GM12878 (cell line): ENCODE results near the gene CLCN7. TPM values are rescaled to one million over a fixed set of nuclear protein-coding genes. Genes with fewer than 3 reads are reported as not detected.

ENCODE experiments used
- ATAC-seq: fragments of 200-7000 bp; cut with Tn5 transposase; 3 replicates; pipeline ENCODE4 v1.9.1; 2020; ENCODE audit warnings: mild to moderate bottlenecking, moderate library complexity
- BruUV-seq: library from RNA; stranded (reverse); fragments of 400-500 nt; replicated peaks from 2 replicates; lab custom pipeline; 2021; lab: Mats Ljungman, UMichigan
- CTCF ChIA-PET: fragments of 300-600 bp; sonication (Branson Sonifier 250); formaldehyde crosslinking; extraction: SDS; loops from one replicate; lab custom pipeline; 2021; ENCODE audit warnings: inconsistent platforms; lab: Yijun Ruan, JAX
- POLR2A ChIA-PET: fragments of 350-600 bp; formaldehyde crosslinking; extraction: SDS; loops from one replicate; lab custom pipeline; 2021; ENCODE audit warnings: inconsistent platforms; lab: Charles Lee
- RAD21 ChIA-PET: fragments of 300-600 bp; sonication (Branson Sonifier 250); formaldehyde crosslinking; loops from one replicate; lab custom pipeline; 2023; ENCODE audit warnings: antibody characterized with exemption; ENCODE audit not compliant: unreplicated experiment; lab: Charles Lee
- SMC1A ChIA-PET: fragments of 300-600 bp; sonication (Branson Sonifier 250); formaldehyde crosslinking; loops from one replicate; lab custom pipeline; 2023; ENCODE audit not compliant: unreplicated experiment, uncharacterized antibody; lab: Charles Lee
- DNase-seq: peaks from one replicate; pipeline ENCODE4 v3.0.0-alpha.2; 2011; ENCODE audit warnings: low read depth, low spot score
- FAIRE-seq: peaks from 3 replicates; lab custom pipeline; 2011; peaks lifted over from hg19 to GRCh38; lab: Jason Lieb, UNC
- H2AFZ ChIP-seq: 2 replicates; pipeline ENCODE4 v1.6.0; 2011; ENCODE audit warnings: low read depth, low read length, control low read depth; ENCODE audit not compliant: control insufficient read depth
- H3K27ac ChIP-seq: 2 replicates; pipeline ENCODE4 v1.5.1; 2011; ENCODE audit warnings: control low read depth; ENCODE audit not compliant: control insufficient read depth, insufficient read depth
- H3K27me3 ChIP-seq, 2 experiments: replicated peaks in 1 of 2; 2 replicates each; pipeline versions ENCODE4 v1.6.0 to v1.6.1; 2011; ENCODE audit warnings: low read length in 1 of 2; ENCODE audit not compliant: control insufficient read depth in 2 of 2, insufficient read depth in 2 of 2
- H3K36me3 ChIP-seq, 2 experiments: 2 replicates each; pipeline ENCODE4 v1.5.1; 2011; ENCODE audit warnings: low read length in 1 of 2; ENCODE audit not compliant: control insufficient read depth in 2 of 2, insufficient read depth in 2 of 2
- H3K4me1 ChIP-seq: 2 replicates; pipeline ENCODE4 v1.6.1; 2011; ENCODE audit warnings: mild to moderate bottlenecking, low read length, moderate library complexity, mixed read lengths; ENCODE audit not compliant: control insufficient read depth, insufficient read depth
- H3K4me2 ChIP-seq: 2 replicates; pipeline ENCODE4 v1.6.0; 2011; ENCODE audit warnings: control low read depth; ENCODE audit not compliant: control insufficient read depth, insufficient read depth
- H3K4me3 ChIP-seq: fragments of 200-600 bp; sonication (generic); 2 replicates; pipeline ENCODE4 v1.5.1; 2016
- H3K79me2 ChIP-seq: 2 replicates; pipeline ENCODE4 v1.6.0; 2011; ENCODE audit warnings: low read length; ENCODE audit not compliant: control insufficient read depth, insufficient read depth
- H3K9ac ChIP-seq: 2 replicates; pipeline ENCODE4 v1.8.0; 2011; ENCODE audit warnings: low read length, control low read depth, mixed read lengths; ENCODE audit not compliant: control insufficient read depth, insufficient read depth
- H3K9me3 ChIP-seq: replicated peaks from 3 replicates; pipeline ENCODE4 v1.5.1; 2011; ENCODE audit warnings: mild to moderate bottlenecking, low read length; ENCODE audit not compliant: control insufficient read depth, insufficient read depth
- H4K20me1 ChIP-seq: 2 replicates; pipeline ENCODE4 v1.6.0; 2011; ENCODE audit not compliant: control insufficient read depth, insufficient read depth
- ATF7 ChIP-seq: fragments of 450-650 bp; IDR thresholded peaks from 2 replicates; pipeline ENCODE4 v1.6.1; 2016; ENCODE audit warnings: low read depth, mild to moderate bottlenecking
- BCL11A ChIP-seq: IDR thresholded peaks from 2 replicates; pipeline ENCODE4 v1.6.1; 2011; ENCODE audit warnings: low read depth, low read length
- BHLHE40 ChIP-seq, 2 experiments: fragments of 450-650 bp in 1 of 2; IDR thresholded peaks; 2 replicates each; pipeline ENCODE4 v1.6.1; 2011 to 2017; ENCODE audit warnings: low read depth in 2 of 2, borderline replicate concordance in 1 of 2, improper control_type of control experiment in 1 of 2, low read length in 1 of 2, mild to moderate bottlenecking in 1 of 2
- CHD2 ChIP-seq: IDR thresholded peaks from 2 replicates; pipeline ENCODE4 v1.6.1; 2011; ENCODE audit warnings: low read depth, low read length, improper control_type of control experiment, borderline replicate concordance
- CREB1 ChIP-seq: IDR thresholded peaks from 2 replicates; pipeline ENCODE4 v1.6.1; 2012; ENCODE audit warnings: low read depth, mild to moderate bottlenecking, inconsistent platforms
- CREM ChIP-seq: IDR thresholded peaks from 2 replicates; pipeline ENCODE4 v1.6.1; 2014; ENCODE audit warnings: antibody characterized with exemption, low read depth
- E2F4 ChIP-seq: IDR thresholded peaks from 2 replicates; pipeline ENCODE4 v1.6.1; 2012; ENCODE audit warnings: low read depth, low read length, improper control_type of control experiment
- EED ChIP-seq: sonication (generic); IDR thresholded peaks from 2 replicates; pipeline ENCODE4 v1.6.1; 2016; ENCODE audit warnings: antibody characterized with exemption, low read depth
- EGR1 ChIP-seq, 2 experiments: IDR thresholded peaks; 1 replicate in 1 of 2; 2 replicates in 1 of 2; pipeline ENCODE4 v1.6.1; 2011 to 2012; ENCODE audit warnings: low read depth in 2 of 2, low read length in 2 of 2, borderline replicate concordance in 1 of 2, mild to moderate bottlenecking in 1 of 2, moderate library complexity in 1 of 2
- HCFC1 ChIP-seq: fragments of 150-350 bp; IDR thresholded peaks from 2 replicates; pipeline ENCODE4 v1.6.1; 2014; ENCODE audit warnings: low read length
- IRF4 ChIP-seq: IDR thresholded peaks from 2 replicates; pipeline ENCODE4 v1.6.1; 2011; ENCODE audit warnings: low read depth, low read length
- JUNB ChIP-seq: IDR thresholded peaks from 2 replicates; pipeline ENCODE4 v1.6.1; 2016; ENCODE audit warnings: antibody characterized with exemption, mild to moderate bottlenecking
- NRF1 ChIP-seq: conservative IDR thresholded peaks from 2 replicates; pipeline ENCODE4 v1.6.1; 2011; ENCODE audit warnings: mild to moderate bottlenecking, low read depth, low read length, improper control_type of control experiment
- PKNOX1 ChIP-seq: fragments of 450-650 bp; IDR thresholded peaks from 2 replicates; pipeline ENCODE4 v1.6.1; 2016; ENCODE audit warnings: mild to moderate bottlenecking
- RAD51 ChIP-seq: fragments of 450-650 bp; IDR thresholded peaks from 2 replicates; pipeline ENCODE4 v1.6.1; 2016; ENCODE audit warnings: moderate library complexity, mild to moderate bottlenecking, inconsistent platforms
- RBBP5 ChIP-seq: fragments of 200-600 bp; sonication (generic); conservative IDR thresholded peaks from 2 replicates; pipeline ENCODE4 v1.6.1; 2016
- SIN3A ChIP-seq: IDR thresholded peaks from 2 replicates; pipeline ENCODE4 v1.6.1; 2012; ENCODE audit warnings: low read depth, low read length, improper control_type of control experiment
- SUPT20H ChIP-seq: IDR thresholded peaks from 2 replicates; pipeline ENCODE4 v1.6.1; 2011; ENCODE audit warnings: low read depth, mild to moderate bottlenecking, low read length, moderate library complexity, borderline replicate concordance; ENCODE audit not compliant: control insufficient read depth
- TCF12 ChIP-seq: IDR thresholded peaks from 2 replicates; pipeline ENCODE4 v1.6.1; 2011; ENCODE audit warnings: low read depth, mild to moderate bottlenecking, low read length
- ZBTB4 ChIP-seq: fragments of 450-650 bp; formaldehyde crosslinking; IDR thresholded peaks from 2 replicates; pipeline ENCODE4 v1.4.0; 2022; ENCODE audit warnings: mild to moderate bottlenecking, moderate library complexity
- ZNF217 ChIP-seq: fragments of 450-650 bp; IDR thresholded peaks from 2 replicates; pipeline ENCODE4 v1.6.1; 2017; ENCODE audit warnings: antibody characterized with exemption, mild to moderate bottlenecking
- WGBS: methylation state at CpG from one replicate; pipeline ENCODE4 v1.1.6; 2016; ENCODE audit warnings: low lambda C conversion rate; ENCODE audit not compliant: insufficient replicate concordance, insufficient coverage; ENCODE audit errors: missing lambda C conversion rate; 5-methylcytosine and 5-hydroxymethylcytosine counted together
- in situ Hi-C: fragments of 300-500 bp; cut with MboI; formaldehyde crosslinking; loops from 9 replicates; pipeline ENCODE4 v1.14.3; 2018; ENCODE audit warnings: mixed read lengths
- intact Hi-C: fragments of 100-400 bp; cut with micrococcal nuclease; formaldehyde crosslinking; loops from one replicate; pipeline ENCODE4 v1.14.2; 2022; ENCODE audit not compliant: unreplicated experiment
- polyA plus RNA-seq, 11 experiments: library from polyadenylated mRNA; depleted of rRNA in 4 of 11; unstranded in 6 of 11; stranded (reverse) in 5 of 11; fragments of >200 nt; fragmentation: Nextera tagmentation in 4 of 11; fragmentation: Illumina TruSeq in 1 of 11; extraction: Ambion mirVana in 4 of 11; extraction: Trizol in 1 of 11; gene quantifications; 1 replicate in 1 of 11; 2 replicates in 10 of 11; pipeline versions ENCODE4 v1.2.1 to v1.2.3, GENCODE V29; 2011 to 2016; ENCODE audit warnings: inconsistent platforms in 2 of 11, missing spikeins in 2 of 11, low read depth in 1 of 11
- total RNA-seq, 4 experiments: library from RNA; depleted of rRNA in 3 of 4; stranded (reverse); fragments of >200 nt in 3 of 4; fragmentation: Illumina TruSeq in 1 of 4; extraction: Trizol in 1 of 4; gene quantifications; 2 replicates each; pipeline versions ENCODE4 v1.2.1 to v1.2.3, GENCODE V29; 2013 to 2021

CLCN7 gene
- total and polyA plus RNA-seq, 10 of the 15 experiments (the other 5 are each of a cell fraction or from before 2014, with no cell fraction given) = 0.04 to 62.5 (median 19.9) TPM

- Histone ChIP-seq H3K4me2 (peak overlapping the region; percentile 38), H3K4me3 (no peak overlapping the region), H3K9ac (peak overlapping the region; percentile 24), H3K27me3 (no peaks in the 10 kb centered on the region), H3K4me1 (peaks cover 10% of the 10 kb centered on the region), H3K9me3 (no peaks in the 10 kb centered on the region), H3K36me3 (peaks cover 0 to 12% of the 10 kb centered on the region in 2 experiments; a peak in 3 of 4 replicates), H3K27ac (peak overlapping the region; percentile 62), H3K79me2 (no peaks in the 10 kb centered on the region), H4K20me1 (no peaks in the 10 kb centered on the region), H2AFZ (peak overlapping the region; percentile 55)
- no peak for FAIRE-seq
- ChIA-PET POLR2A (interaction anchor here (1.1 to 1.6 kb wide), 2 partner anchors 12 to 34 kb away, joined by 3 to 4 read pairs; partner anchors contain the start of gene TELO2), RAD21 (no interaction called here), CTCF (interaction anchor here (0.7 kb wide), 1 partner anchor 199 kb away, joined by 3 read pairs; no protein-coding TSS in a partner anchor), SMC1A (no interaction called here)
- no peak for ATAC-seq
- BruUV-seq = no TSS peak
- intact Hi-C loops (no loop called here), in situ Hi-C loops (no loop called here)
- no peak for DNase-seq
- WGBS = 77% methylated on average over 26 of the region's 26 CpGs
- TF ChIP-seq SUPT20H (no peak), EGR1 (IDR thresholded peaks at IDR 0.05; ENCODE audit: borderline replicate concordance in 1 of 2, low read depth in 2 of 2, low read length in 2 of 2) (peak in 1 of 2 experiments; percentile 12; a peak in 1 of 3 replicates), NRF1 (no peak), BHLHE40 (IDR thresholded peaks at IDR 0.05; ENCODE audit: borderline replicate concordance in 1 of 2, low read depth in 2 of 2, low read length in 1 of 2) (no peak), IRF4 (0 out of 2 replicates have a peak, but pooled peaks have one; percentile 52), RAD51 (no peak), EED (no peak), ZBTB4 (CRISPR knock-in tag) (no peak), BCL11A (no peak), PKNOX1 (no peak), RBBP5 (no peak), E2F4 (no peak), HCFC1 (no peak), CHD2 (no peak), ZNF217 (no peak), JUNB (peak; percentile 40; the same call in 1 of the 2 replicates), SIN3A (no peak), CREM (peak; percentile 87), CREB1 (peak; percentile 95), ATF7 (no peak), TCF12 (0 out of 2 replicates have a peak, but pooled peaks have one; percentile 37)
Measured at GRCh38 chr16:1458336-1458976, 16.4 kb downstream of the CLCN7 start.
